ENCODE results near the gene DHX57. TPM values are rescaled to one million over a fixed set of nuclear protein-coding genes. Genes with fewer than 3 reads are reported as not detected.

The DHX57 gene
- total RNA-seq, 1 experiment from 2014 or later, result 27.5 TPM

- Histone ChIP-seq H4K91ac (ENCODE audit: insufficient read length, low read depth, low read length) (no peak overlapping the region), H2AFZ (ENCODE audit: low read length) (no peak overlapping the region), H3K14ac (ENCODE audit: insufficient read depth, low read length) (no peak overlapping the region), H4K5ac (ENCODE audit: insufficient read length, low read depth, low read length) (no peak overlapping the region), H4K8ac (replicated peaks; ENCODE audit: insufficient read length, low read depth, low read length) (no peak overlapping the region), H3K79me2 (ENCODE audit: insufficient read depth, low read length) (no peaks in the 10 kb centered on the region), H3T11ph (ENCODE audit: low read length) (no peak overlapping the region), H3K56ac (ENCODE audit: insufficient read length, low read depth, low read length) (no peak overlapping the region), H2AK5ac (ENCODE audit: insufficient read length, low read length) (no peak overlapping the region), H2BK20ac (ENCODE audit: low read depth, low read length, poor library complexity, severe bottlenecking) (no peak overlapping the region), H3K79me1 (ENCODE audit: insufficient read depth, low read depth, low read length, poor library complexity, severe bottlenecking) (no peaks in the 10 kb centered on the region), H2BK5ac (ENCODE audit: insufficient read length, low read length) (no peak overlapping the region), H3K27me3 (ENCODE audit: insufficient read depth, low read length) (no peaks in the 10 kb centered on the region), H3K4me2 (ENCODE audit: insufficient read depth, insufficient read length, low read length) (no peak overlapping the region), H3K9me3 (ENCODE audit: control insufficient read depth, low read depth, low read length) (no peaks in the 10 kb centered on the region), H3K23me2 (ENCODE audit: insufficient read length, low read depth, low read length, poor library complexity, severe bottlenecking) (no peaks in the 10 kb centered on the region), H3K18ac (ENCODE audit: insufficient read length, low read depth, low read length) (no peak overlapping the region), H3K9ac (ENCODE audit: extremely low read depth, insufficient read length, low read length) (no peak overlapping the region), H4K20me1 (ENCODE audit: control insufficient read depth, insufficient read depth, insufficient read length) (no peaks in the 10 kb centered on the region), H3K4me1 (ENCODE audit: insufficient read depth, low read length) (no peaks in the 10 kb centered on the region), H3K27ac (ENCODE audit: insufficient read length, low read depth, low read length) (no peak overlapping the region), H3K4ac (ENCODE audit: low read depth, low read length) (no peak overlapping the region), H2BK15ac (ENCODE audit: low read depth, low read length) (no peak overlapping the region), H3K23ac (ENCODE audit: insufficient read length, low read depth, low read length) (no peak overlapping the region), H2BK12ac (ENCODE audit: insufficient read length, low read depth, low read length) (no peak overlapping the region), H2BK120ac (ENCODE audit: low read depth, low read length, poor library complexity, severe bottlenecking) (no peak overlapping the region)
- DNase-seq, result no peak
- H3K36me3 Mint-ChIP-seq (ENCODE audit: insufficient read depth in 1 of 3, low read depth in 3 of 3), result no peaks in the 10 kb centered on the region
- no peaks in the 10 kb centered on the region for H3K27me3 Mint-ChIP-seq (ENCODE audit: low read depth)
- peaks cover 0 to 3% of the 10 kb centered on the region in 2 experiments; a peak in 1 of 4 replicates for H3K4me1 Mint-ChIP-seq
- TF ChIP-seq CTCF (conservative IDR thresholded peaks at IDR 0.05), result no peak
- H3K9me3 Mint-ChIP-seq, result no peaks in the 10 kb centered on the region
- no peak overlapping the region for H3K4me3 Mint-ChIP-seq
- no peak overlapping the region for H3K27ac Mint-ChIP-seq
These were observed 13.3 kb upstream of the DHX57 start for GRCh38 chr2:38889045-38889444.

Measured in H9 (cell line).